Common myeloid progenitor, CD34-positive (primary cell): ENCODE data around the gene INAFM2.
A peak's percentile ranks its signal among the peaks of the same experiment; 100 is the strongest.

Experiments used
- CTCF ChIA-PET: fragments of 350-600 bp; sonication (Branson Sonifier 250); formaldehyde crosslinking; loops from one replicate; lab custom pipeline; 2021; ENCODE audit warnings: antibody characterized with exemption; lab: Charles Lee
- POLR2A ChIA-PET: fragments of 350-600 bp; sonication (Branson Sonifier 250); formaldehyde crosslinking; loops from one replicate; lab custom pipeline; 2021; ENCODE audit warnings: antibody characterized with exemption; lab: Charles Lee
- DNase-seq, 3 donors: peaks; one replicate each; pipeline versions ENCODE4 v3.0.0 to v3.0.0-alpha.2; 2013
- H3K27ac ChIP-seq, 2 experiments: 1 replicate in 1 of 2; 2 replicates in 1 of 2; pipeline ENCODE4 v1.7.0; 2013; ENCODE audit warnings: inconsistent platforms in 2 of 2, low read length in 2 of 2, mild to moderate bottlenecking in 2 of 2, low read depth in 1 of 2, moderate library complexity in 1 of 2; ENCODE audit not compliant: severe bottlenecking in 2 of 2, insufficient read depth in 1 of 2, poor library complexity in 1 of 2
- H3K27me3 ChIP-seq, 5 experiments: replicated peaks in 2 of 5; 1 replicate in 3 of 5; 2 replicates in 2 of 5; pipeline versions ENCODE4 v1.6.1 to v1.7.0; 2013; ENCODE audit warnings: low read length in 4 of 5, mild to moderate bottlenecking in 2 of 5, moderate library complexity in 2 of 5, inconsistent platforms in 1 of 5; ENCODE audit not compliant: insufficient read depth in 5 of 5, control insufficient read depth in 4 of 5
- H3K36me3 ChIP-seq, 4 experiments: 1 replicate in 2 of 4; 2 replicates in 2 of 4; pipeline versions ENCODE4 v1.6.1 to v1.7.0; 2013; ENCODE audit warnings: low read length in 3 of 4, control low read depth in 1 of 4, mild to moderate bottlenecking in 1 of 4; ENCODE audit not compliant: control insufficient read depth in 4 of 4, insufficient read depth in 4 of 4
- H3K4me1 ChIP-seq, 4 experiments: 1 replicate in 3 of 4; 2 replicates in 1 of 4; pipeline versions ENCODE4 v1.6.1 to v1.7.1; 2013; ENCODE audit warnings: low read length in 3 of 4, mild to moderate bottlenecking in 3 of 4, control low read depth in 1 of 4, inconsistent platforms in 1 of 4, moderate library complexity in 1 of 4; ENCODE audit not compliant: control insufficient read depth in 4 of 4, insufficient read depth in 4 of 4; ENCODE audit errors: control extremely low read depth in 1 of 4
- H3K4me3 ChIP-seq, 7 experiments: 1 replicate in 4 of 7; 2 replicates in 3 of 7; pipeline versions ENCODE4 v1.5.1 to v1.7.0; 2013; ENCODE audit warnings: mild to moderate bottlenecking in 7 of 7, low read length in 6 of 7, moderate library complexity in 6 of 7, inconsistent platforms in 2 of 7, low read depth in 2 of 7, control low read depth in 1 of 7; ENCODE audit not compliant: insufficient read depth in 4 of 7, control insufficient read depth in 1 of 7; ENCODE audit errors: extremely low read depth in 1 of 7
- H3K9me3 ChIP-seq, 5 experiments: 1 replicate in 4 of 5; 2 replicates in 1 of 5; pipeline versions ENCODE4 v1.6.1 to v1.7.1; 2013; ENCODE audit warnings: low read length in 4 of 5, mild to moderate bottlenecking in 2 of 5, inconsistent platforms in 1 of 5, low read depth in 1 of 5, moderate library complexity in 1 of 5; ENCODE audit not compliant: control insufficient read depth in 4 of 5, insufficient read depth in 2 of 5; ENCODE audit errors: control extremely low read depth in 1 of 5
- WGBS: methylation state at CpG from one replicate; pipeline ENCODE4 v1.1.5; 2013; ENCODE audit not compliant: insufficient coverage; 5-methylcytosine and 5-hydroxymethylcytosine counted together

Gene INAFM2

DNA sequence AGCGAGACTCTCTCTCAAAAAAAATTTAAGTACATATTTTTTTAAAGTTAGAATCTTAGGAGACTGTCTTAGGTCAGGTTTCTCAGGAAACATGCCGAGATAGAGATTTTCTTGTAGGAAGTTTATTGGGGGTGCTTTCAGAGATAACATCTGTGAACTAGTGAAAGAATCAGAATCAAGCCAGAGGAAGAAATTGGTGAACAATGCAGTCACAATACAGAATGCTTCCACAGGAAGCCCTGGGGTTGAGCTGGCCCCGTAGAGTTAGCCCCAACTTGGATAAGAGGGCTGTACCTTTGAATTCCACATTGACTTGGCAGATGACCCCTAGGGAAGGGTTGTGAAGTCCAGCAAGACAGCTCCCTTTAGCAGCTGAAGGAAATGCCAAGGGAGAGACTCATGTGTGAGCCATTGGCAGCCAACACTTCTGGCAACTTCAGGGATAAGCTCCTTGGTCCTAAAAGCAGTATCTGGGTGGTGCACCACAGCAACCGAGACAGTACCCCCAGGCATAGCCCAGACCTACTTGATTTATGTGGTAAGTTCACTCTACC, 8.7 kb upstream of the INAFM2 start:
- Histone ChIP-seq H3K9me3 (no peaks in the 10 kb centered on the region), H3K4me1 (peaks cover 11 to 31% (median 31%) of the 10 kb centered on the region in 4 experiments), H3K4me3 (no peak overlapping the region), H3K36me3 (no peaks in the 10 kb centered on the region), H3K27ac (no peak overlapping the region), H3K27me3 (no peaks in the 10 kb centered on the region)
- DNase-seq = no peak
- ChIA-PET POLR2A (interaction anchor here (0.6 to 1.0 kb wide), 3 partner anchors 8 to 23 kb away, joined by 3 read pairs; no protein-coding TSS in a partner anchor), CTCF (interaction anchor here (0.6 to 24.3 kb wide), 10 partner anchors 4 to 110 kb away, joined by 3 to 1099 read pairs (median 84); partner anchors contain the start of genes ANKRD63, CCDC9B, INAFM2 and PLCB2)
- 20% methylated on average over 1 of the region's 4 CpGs for WGBS

- no peak overlapping the region for H3K4me3 ChIP-seq
- 100% methylated on average over 1 of the region's 3 CpGs for WGBS
- no peaks in the 10 kb centered on the region for H3K9me3 ChIP-seq
- no peak for DNase-seq
- CTCF ChIA-PET = interaction anchor here (0.5 to 24.3 kb wide), 8 partner anchors 6 to 100 kb away, joined by 3 to 1099 read pairs (median 82); partner anchors contain the start of genes ANKRD63, CCDC9B and PLCB2
- POLR2A ChIA-PET = interaction anchor here (1.2 kb wide), 1 partner anchor 20 kb away, joined by 3 read pairs; no protein-coding TSS in a partner anchor
- peaks cover 12 to 35% (median 30%) of the 10 kb centered on the region in 4 experiments for H3K4me1 ChIP-seq
- no peaks in the 10 kb centered on the region for H3K36me3 ChIP-seq
- H3K27me3 ChIP-seq = no peaks in the 10 kb centered on the region
- H3K27ac ChIP-seq = no peak overlapping the region
These were observed 6.6 kb upstream of the INAFM2 start for GRCh38 chr15:40316931-40317330.

DNA sequence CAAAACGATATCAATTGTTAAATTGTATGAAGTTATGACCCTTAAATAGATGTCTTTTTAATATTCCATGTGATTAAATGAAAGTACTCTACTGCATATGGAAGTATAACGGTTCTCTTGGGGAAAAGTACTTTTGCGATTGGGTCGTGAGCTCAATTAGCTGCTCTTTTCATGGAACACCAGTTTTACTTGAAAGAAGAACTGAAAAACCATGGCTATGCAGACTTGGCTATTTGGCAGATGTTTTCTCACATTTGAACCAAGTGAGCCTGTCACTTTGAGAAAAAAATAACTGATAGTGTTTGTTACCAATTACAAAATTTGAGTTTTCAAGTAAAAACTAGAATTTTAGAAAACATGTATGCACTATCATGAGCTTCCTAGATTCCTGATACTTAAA, 5.9 kb upstream of the INAFM2 start:
- H3K36me3 ChIP-seq = no peaks in the 10 kb centered on the region
- no peak overlapping the region for H3K27ac ChIP-seq
- H3K4me3 ChIP-seq = no peak overlapping the region
- peaks cover 12 to 42% (median 36%) of the 10 kb centered on the region in 4 experiments for H3K4me1 ChIP-seq
- ChIA-PET CTCF (interaction anchor here (0.5 to 24.3 kb wide), 8 partner anchors 7 to 100 kb away, joined by 3 to 1099 read pairs (median 82); partner anchors contain the start of genes ANKRD63, CCDC9B and PLCB2), POLR2A (interaction anchor here (1.2 kb wide), 1 partner anchor 19 kb away, joined by 3 read pairs; no protein-coding TSS in a partner anchor)
- no peaks in the 10 kb centered on the region for H3K9me3 ChIP-seq
- WGBS = 100% methylated on average over 3 of the region's 4 CpGs
- no peaks in the 10 kb centered on the region for H3K27me3 ChIP-seq
- no peak for DNase-seq

DNA sequence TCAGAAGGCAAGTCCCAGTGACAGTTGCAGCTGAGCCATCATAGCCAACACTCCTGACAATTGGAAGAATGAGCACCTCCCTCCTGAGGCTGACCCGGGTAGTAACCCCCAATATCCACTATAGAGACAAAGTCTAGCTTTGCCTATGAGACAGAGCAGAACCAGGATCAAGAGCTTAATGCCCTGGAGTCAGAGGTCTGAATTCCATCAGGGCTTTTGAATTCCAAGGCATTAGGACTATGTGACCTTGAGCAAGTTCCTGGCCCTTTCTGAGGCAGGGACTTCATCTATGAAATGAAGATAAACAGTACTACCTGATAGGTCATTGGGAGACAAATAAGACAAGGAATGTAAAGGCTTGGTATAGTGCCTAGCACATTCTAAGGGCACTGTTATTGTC, 3.1 kb upstream of the INAFM2 start:
- Histone ChIP-seq H3K4me3 (no peak overlapping the region), H3K9me3 (no peaks in the 10 kb centered on the region), H3K27ac (no peak overlapping the region), H3K36me3 (peaks cover 0 to 3% (median 0%) of the 10 kb centered on the region in 4 experiments), H3K27me3 (no peaks in the 10 kb centered on the region), H3K4me1 (peaks cover 13 to 34% (median 30%) of the 10 kb centered on the region in 4 experiments)
- DNase-seq = no peak
- ChIA-PET POLR2A (interaction anchor here (0.7 to 1.3 kb wide), 2 partner anchors 14 to 17 kb away, joined by 4 read pairs; no protein-coding TSS in a partner anchor), CTCF (interaction anchor here (0.7 to 24.3 kb wide), 13 partner anchors 9 to 103 kb away, joined by 3 to 1099 read pairs (median 4); partner anchors contain the start of genes ANKRD63, CCDC9B and PLCB2)
- 100% methylated on average over 1 of the region's 1 CpG for WGBS

DNA sequence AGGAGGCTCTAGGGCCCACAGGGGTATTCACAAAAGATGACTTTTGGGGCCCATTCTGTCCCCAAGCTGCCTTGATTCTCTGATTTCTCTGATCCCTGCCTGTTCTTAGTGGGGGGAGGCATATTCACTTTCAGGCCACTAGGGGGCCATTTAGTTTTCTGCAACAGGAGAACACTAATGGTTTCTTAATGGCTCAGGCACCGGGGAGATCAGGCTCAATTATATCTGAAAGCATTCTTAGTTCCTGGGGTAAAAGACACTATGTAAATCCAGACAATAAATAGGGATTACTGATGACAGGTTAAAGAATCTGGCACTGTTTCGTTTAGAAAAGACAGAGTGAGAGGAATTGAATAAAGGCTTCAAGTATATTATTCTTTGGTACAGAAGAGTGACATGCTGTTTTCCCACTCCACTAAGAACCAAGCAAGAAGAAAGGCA, 2.5 kb upstream of the INAFM2 start:
- WGBS = 0% methylated on average over 1 of the region's 2 CpGs
- DNase-seq = peak; percentile 70 to 82 (median 78)
- ChIA-PET POLR2A (interaction anchor here (0.7 to 1.3 kb wide), 2 partner anchors 13 to 16 kb away, joined by 4 read pairs; no protein-coding TSS in a partner anchor), CTCF (interaction anchor here (0.8 to 24.3 kb wide), 11 partner anchors 10 to 104 kb away, joined by 3 to 1099 read pairs (median 6); partner anchors contain the start of genes ANKRD63, CCDC9B and PLCB2)
- no peaks in the 10 kb centered on the region for H3K27me3 ChIP-seq
- H3K4me3 ChIP-seq = no peak overlapping the region
- no peaks in the 10 kb centered on the region for H3K9me3 ChIP-seq
- no peak overlapping the region for H3K27ac ChIP-seq
- peaks cover 18 to 39% (median 35%) of the 10 kb centered on the region in 4 experiments for H3K4me1 ChIP-seq
- H3K36me3 ChIP-seq = peaks cover 0 to 8% (median 0%) of the 10 kb centered on the region in 4 experiments

DNA sequence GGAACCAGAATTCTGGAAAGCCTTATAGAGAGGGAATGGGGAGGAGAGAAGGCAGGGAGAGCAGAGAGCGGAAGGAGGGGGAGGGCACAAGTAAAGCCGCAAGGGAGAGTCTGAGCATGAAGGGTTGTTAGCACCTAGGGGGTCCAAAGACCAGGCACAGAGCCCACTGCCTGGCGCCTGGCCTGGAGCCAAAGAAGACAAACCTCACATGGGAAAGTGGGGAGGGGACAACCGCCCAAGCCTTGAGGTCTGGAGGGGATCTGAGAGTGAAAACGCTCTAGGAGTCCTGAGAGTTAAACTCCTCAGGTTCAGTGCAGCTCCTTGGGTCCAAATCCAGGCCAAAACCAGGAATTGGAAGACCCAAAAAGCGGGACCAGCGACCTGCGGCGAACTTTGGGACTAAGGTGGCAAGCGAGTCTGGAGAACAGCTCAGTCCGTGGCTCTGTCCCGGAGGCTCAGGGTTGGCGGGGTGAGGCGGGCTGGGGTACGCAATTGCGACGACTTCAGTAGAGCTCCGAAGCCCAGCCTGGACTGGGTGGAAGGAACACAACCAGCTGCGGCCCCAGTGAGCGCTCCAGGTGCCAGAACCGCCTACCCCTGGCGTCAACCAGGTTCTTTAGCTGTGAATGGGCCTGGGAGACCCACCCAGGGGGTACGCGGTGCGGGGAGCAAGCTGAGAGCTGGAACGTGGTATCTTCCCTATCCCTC, 807 bp upstream of the INAFM2 start:
- H3K4me1 ChIP-seq = peaks cover 25 to 57% (median 52%) of the 10 kb centered on the region in 4 experiments
- POLR2A ChIA-PET = interaction anchor here (0.6 to 2.9 kb wide), 7 partner anchors 8 to 40 kb away, joined by 3 to 27 read pairs (median 4); no protein-coding TSS in a partner anchor
- H3K27ac ChIP-seq = no peak overlapping the region

More for the DNA sequence above, 807 bp upstream of the INAFM2 start:
- DNase-seq = peak in 1 of 3 donors; percentile 26
- Histone ChIP-seq H3K9me3 (no peaks in the 10 kb centered on the region), H3K27me3 (no peaks in the 10 kb centered on the region), H3K36me3 (peaks cover 0 to 20% (median under 1%) of the 10 kb centered on the region in 4 experiments), H3K4me3 (peak overlapping the region in 4 of 7 experiments; percentile 26 to 84 (median 81))
- 75% methylated on average over 21 of the region's 26 CpGs for WGBS
- CTCF ChIA-PET = interaction anchor here (0.8 to 24.3 kb wide), 11 partner anchors 12 to 103 kb away, joined by 3 to 1099 read pairs (median 6); partner anchors contain the start of genes ANKRD63, CCDC9B, IVD and PLCB2
